SU-DHL-6 (cell line): ENCODE data around the gene TXNDC11.

Experiments
- H2AFZ ChIP-seq: fragments of 200-600 bp; sonication (generic); 2 replicates; pipeline ENCODE4 v1.6.1; 2014; ENCODE audit warnings: low read depth, mild to moderate bottlenecking, moderate library complexity, mixed read lengths, antibody characterized with exemption, low read length; ENCODE audit not compliant: severe bottlenecking
- H3F3A ChIP-seq: fragments of 200-600 bp; shearing (Covaris generic); 2 replicates; pipeline ENCODE4 v1.6.0; 2016; ENCODE audit warnings: antibody characterized with exemption, mild to moderate bottlenecking; ENCODE audit not compliant: insufficient read depth
- H3K27ac ChIP-seq: fragments of 200-600 bp; sonication (generic); 2 replicates; pipeline ENCODE4 v1.5.1; 2016; ENCODE audit warnings: low read depth, mild to moderate bottlenecking, low read length, moderate library complexity, mixed read lengths
- H3K27me3 ChIP-seq: fragments of 200-600 bp; sonication (generic), shearing (Covaris generic); 2 replicates; pipeline ENCODE4 v1.6.0; 2014; ENCODE audit warnings: mild to moderate bottlenecking, low read length
- H3K36me3 ChIP-seq: fragments of 200-600 bp; sonication (generic); 2 replicates; pipeline ENCODE4 v1.6.1; 2014; ENCODE audit warnings: mild to moderate bottlenecking, low read length, mixed read lengths
- H3K4me2 ChIP-seq: fragments of 300-600, 200-600 bp; shearing (Covaris generic), sonication (generic); 2 replicates; pipeline ENCODE4 v1.6.0; 2014; ENCODE audit warnings: low read length, low read depth, mild to moderate bottlenecking; ENCODE audit not compliant: poor library complexity, severe bottlenecking
- H3K4me3 ChIP-seq: fragments of 200-600 bp; sonication (generic); 2 replicates; pipeline ENCODE4 v1.5.1; 2014; ENCODE audit warnings: antibody characterized with exemption, low read length, mild to moderate bottlenecking, mixed read lengths; ENCODE audit not compliant: insufficient read depth, poor library complexity, severe bottlenecking
- H3K79me2 ChIP-seq: fragments of 200-600 bp; sonication (generic); 2 replicates; pipeline ENCODE4 v1.6.1; 2014; ENCODE audit warnings: mild to moderate bottlenecking, low read length, moderate library complexity; ENCODE audit not compliant: insufficient read depth
- H3K9ac ChIP-seq: fragments of 200-600 bp; sonication (generic); 2 replicates; pipeline ENCODE4 v1.7.0; 2014; ENCODE audit warnings: mild to moderate bottlenecking, low read length
- H3K9me2 ChIP-seq: fragments of 200-600 bp; sonication (generic); replicated peaks from 2 replicates; pipeline ENCODE4 v1.6.1; 2014; ENCODE audit warnings: low read length; ENCODE audit not compliant: insufficient read depth
- H3K9me3 ChIP-seq: fragments of 200-600 bp; sonication (generic); 2 replicates; pipeline ENCODE4 v1.6.1; 2014; ENCODE audit warnings: low read length, mixed read lengths; ENCODE audit not compliant: insufficient read depth
- H4K20me1 ChIP-seq: fragments of 200-600 bp; sonication (generic); 2 replicates; pipeline ENCODE4 v1.6.1; 2014; ENCODE audit warnings: low read depth, mild to moderate bottlenecking, antibody characterized with exemption, low read length, moderate library complexity, mixed read lengths
- CTCF ChIP-seq: fragments of 200-600 bp; sonication (generic); IDR thresholded peaks from one replicate; pipeline ENCODE4 v1.5.1; 2017; ENCODE audit warnings: antibody characterized with exemption, mild to moderate bottlenecking, low read length, moderate library complexity; ENCODE audit not compliant: insufficient read depth, poor library complexity, severe bottlenecking
- EZH2phosphoT487 ChIP-seq: fragments of 200-600 bp; sonication (generic), shearing (Covaris generic); conservative IDR thresholded peaks from 2 replicates; pipeline ENCODE4 v1.6.1; 2018; ENCODE audit warnings: mild to moderate bottlenecking, antibody characterized with exemption, low read length, moderate library complexity, mixed read lengths

The TXNDC11 gene

GRCh38 chr16:11731222-11731621 is 11.4 kb downstream of the TXNDC11 start:
- H3K9ac ChIP-seq: no peak overlapping the region
- H3K27ac ChIP-seq: no peak overlapping the region; the same call in 1 of the 2 replicates
- TF ChIP-seq EZH2phosphoT487 (no peak), CTCF (no peak)
- no peak overlapping the region for H2AFZ ChIP-seq
- H3K36me3 ChIP-seq: peaks cover 45% of the 10 kb centered on the region
- peaks cover 21% of the 10 kb centered on the region; the same call in 1 of the 2 replicates for H3F3A ChIP-seq
- H3K79me2 ChIP-seq: peaks cover 68% of the 10 kb centered on the region
- H4K20me1 ChIP-seq: no peaks in the 10 kb centered on the region
- no peaks in the 10 kb centered on the region for H3K9me3 ChIP-seq
- H3K27me3 ChIP-seq: no peaks in the 10 kb centered on the region
- no peak overlapping the region for H3K4me2 ChIP-seq
- no peak overlapping the region for H3K4me3 ChIP-seq
- no peaks in the 10 kb centered on the region for H3K9me2 ChIP-seq

- Histone ChIP-seq H3K79me2 (peaks cover 65% of the 10 kb centered on the region), H3K4me3 (no peak overlapping the region), H3F3A (peaks cover 18% of the 10 kb centered on the region; the same call in 1 of the 2 replicates), H2AFZ (no peak overlapping the region), H3K9ac (no peak overlapping the region), H3K9me2 (no peaks in the 10 kb centered on the region), H3K4me2 (no peak overlapping the region), H4K20me1 (no peaks in the 10 kb centered on the region), H3K9me3 (no peaks in the 10 kb centered on the region), H3K27ac (no peak overlapping the region), H3K27me3 (no peaks in the 10 kb centered on the region), H3K36me3 (peaks cover 38% of the 10 kb centered on the region)
- TF ChIP-seq CTCF: no peak
- TF ChIP-seq EZH2phosphoT487: no peak
Observed at GRCh38 chr16:11729787-11730186, 12.9 kb downstream of the TXNDC11 start.

GRCh38 chr16:11727796-11728543 is 14.7 kb downstream of the TXNDC11 start:
- H3K9me3 ChIP-seq: no peaks in the 10 kb centered on the region
- no peaks in the 10 kb centered on the region for H3K9me2 ChIP-seq
- TF ChIP-seq EZH2phosphoT487 (no peak), CTCF (no peak)
- H3K4me2 ChIP-seq: no peak overlapping the region
- no peaks in the 10 kb centered on the region for H3K27me3 ChIP-seq
- H3K4me3 ChIP-seq: no peak overlapping the region
- H4K20me1 ChIP-seq: no peaks in the 10 kb centered on the region
- H3F3A ChIP-seq: peaks cover 4% of the 10 kb centered on the region; the same call in 1 of the 2 replicates
- H2AFZ ChIP-seq: no peak overlapping the region
- H3K36me3 ChIP-seq: peaks cover 39% of the 10 kb centered on the region
- no peak overlapping the region for H3K27ac ChIP-seq
- H3K9ac ChIP-seq: no peak overlapping the region
- H3K79me2 ChIP-seq: peaks cover 57% of the 10 kb centered on the region
